DND-41 (cell line): ENCODE results near the gene NOX5.

Experiments
- ATAC-seq: fragments of 200-7000 bp; cut with Tn5 transposase; 3 replicates; pipeline ENCODE4 v1.9.1; 2021; ENCODE audit warnings: low read depth; ENCODE audit not compliant: insufficient read depth
- DNase-seq: peaks from one replicate; pipeline ENCODE4 v3.0.0-alpha.2; 2020
- H2AFZ ChIP-seq: 2 replicates; pipeline ENCODE4 v1.6.0; 2012; ENCODE audit warnings: low read depth, low read length
- H3K27ac ChIP-seq: 2 replicates; pipeline ENCODE4 v1.5.1; 2012; ENCODE audit warnings: low read length, inconsistent platforms
- H3K27me3 ChIP-seq: fragments of 200-600 bp; sonication (generic); 2 replicates; pipeline ENCODE4 v1.6.0; 2012; ENCODE audit warnings: low read length, mild to moderate bottlenecking, inconsistent platforms; ENCODE audit not compliant: insufficient read depth, poor library complexity
- H3K36me3 ChIP-seq: 2 replicates; pipeline ENCODE4 v1.5.1; 2012; ENCODE audit warnings: low read length, inconsistent platforms; ENCODE audit not compliant: insufficient read depth
- H3K4me1 ChIP-seq: 2 replicates; pipeline ENCODE4 v1.5.1; 2012; ENCODE audit warnings: mild to moderate bottlenecking, low read length; ENCODE audit not compliant: insufficient read depth
- H3K4me2 ChIP-seq: 2 replicates; pipeline ENCODE4 v1.6.0; 2012; ENCODE audit warnings: mild to moderate bottlenecking, moderate library complexity, low read length, inconsistent platforms; ENCODE audit not compliant: insufficient read depth
- H3K4me3 ChIP-seq, 2 experiments: fragments of 200-600 bp in 1 of 2; shearing (Covaris generic) in 1 of 2; 2 replicates each; pipeline ENCODE4 v1.5.1; 2012 to 2016; ENCODE audit warnings: inconsistent platforms in 2 of 2, low read length in 2 of 2, mild to moderate bottlenecking in 2 of 2, low read depth in 1 of 2, moderate library complexity in 1 of 2
- H3K79me2 ChIP-seq: 2 replicates; pipeline ENCODE4 v1.6.0; 2012; ENCODE audit warnings: low read length, inconsistent platforms; ENCODE audit not compliant: insufficient read depth
- H3K9ac ChIP-seq: 2 replicates; pipeline ENCODE4 v1.6.0; 2012; ENCODE audit warnings: low read depth, mild to moderate bottlenecking, inconsistent platforms, low read length, moderate library complexity
- H3K9me3 ChIP-seq: 2 replicates; pipeline ENCODE4 v1.5.1; 2012; ENCODE audit warnings: low read length, moderate library complexity, mild to moderate bottlenecking, inconsistent platforms; ENCODE audit not compliant: insufficient read depth, severe bottlenecking
- H4K20me1 ChIP-seq: 2 replicates; pipeline ENCODE4 v1.6.0; 2012; ENCODE audit warnings: low read length; ENCODE audit not compliant: insufficient read depth
- EZH2 ChIP-seq: IDR thresholded peaks from 3 replicates; pipeline ENCODE4 v1.6.1; 2012; ENCODE audit warnings: borderline replicate concordance, low read depth, mild to moderate bottlenecking, moderate library complexity, low read length, inconsistent platforms; ENCODE audit not compliant: severe bottlenecking
- TF ChIP-seq, protein P1 (sequence below): IDR thresholded peaks from 2 replicates; pipeline ENCODE4 v1.5.1; 2012; ENCODE audit warnings: borderline replicate concordance, low read length, moderate library complexity, mild to moderate bottlenecking; ENCODE audit not compliant: poor library complexity, severe bottlenecking; ENCODE audit errors: extremely low read depth

The NOX5 gene

GRCh38 chr15:69104050-69104750 is 89.7 kb downstream of the NOX5 start:
- Histone ChIP-seq H3K36me3 (no peaks in the 10 kb centered on the region), H2AFZ (no peak overlapping the region), H3K4me1 (no peaks in the 10 kb centered on the region), H3K9me3 (no peaks in the 10 kb centered on the region), H3K4me3 (no peak overlapping the region), H3K9ac (no peak overlapping the region), H4K20me1 (no peaks in the 10 kb centered on the region), H3K4me2 (no peak overlapping the region), H3K79me2 (no peaks in the 10 kb centered on the region), H3K27me3 (peaks cover 2% of the 10 kb centered on the region), H3K27ac (no peak overlapping the region)
- ATAC-seq = no peak
- DNase-seq = no peak
- TF ChIP-seq EZH2 = no peak
- TF ChIP-seq, protein P1, sequence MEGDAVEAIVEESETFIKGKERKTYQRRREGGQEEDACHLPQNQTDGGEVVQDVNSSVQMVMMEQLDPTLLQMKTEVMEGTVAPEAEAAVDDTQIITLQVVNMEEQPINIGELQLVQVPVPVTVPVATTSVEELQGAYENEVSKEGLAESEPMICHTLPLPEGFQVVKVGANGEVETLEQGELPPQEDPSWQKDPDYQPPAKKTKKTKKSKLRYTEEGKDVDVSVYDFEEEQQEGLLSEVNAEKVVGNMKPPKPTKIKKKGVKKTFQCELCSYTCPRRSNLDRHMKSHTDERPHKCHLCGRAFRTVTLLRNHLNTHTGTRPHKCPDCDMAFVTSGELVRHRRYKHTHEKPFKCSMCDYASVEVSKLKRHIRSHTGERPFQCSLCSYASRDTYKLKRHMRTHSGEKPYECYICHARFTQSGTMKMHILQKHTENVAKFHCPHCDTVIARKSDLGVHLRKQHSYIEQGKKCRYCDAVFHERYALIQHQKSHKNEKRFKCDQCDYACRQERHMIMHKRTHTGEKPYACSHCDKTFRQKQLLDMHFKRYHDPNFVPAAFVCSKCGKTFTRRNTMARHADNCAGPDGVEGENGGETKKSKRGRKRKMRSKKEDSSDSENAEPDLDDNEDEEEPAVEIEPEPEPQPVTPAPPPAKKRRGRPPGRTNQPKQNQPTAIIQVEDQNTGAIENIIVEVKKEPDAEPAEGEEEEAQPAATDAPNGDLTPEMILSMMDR = no peak

DNA sequence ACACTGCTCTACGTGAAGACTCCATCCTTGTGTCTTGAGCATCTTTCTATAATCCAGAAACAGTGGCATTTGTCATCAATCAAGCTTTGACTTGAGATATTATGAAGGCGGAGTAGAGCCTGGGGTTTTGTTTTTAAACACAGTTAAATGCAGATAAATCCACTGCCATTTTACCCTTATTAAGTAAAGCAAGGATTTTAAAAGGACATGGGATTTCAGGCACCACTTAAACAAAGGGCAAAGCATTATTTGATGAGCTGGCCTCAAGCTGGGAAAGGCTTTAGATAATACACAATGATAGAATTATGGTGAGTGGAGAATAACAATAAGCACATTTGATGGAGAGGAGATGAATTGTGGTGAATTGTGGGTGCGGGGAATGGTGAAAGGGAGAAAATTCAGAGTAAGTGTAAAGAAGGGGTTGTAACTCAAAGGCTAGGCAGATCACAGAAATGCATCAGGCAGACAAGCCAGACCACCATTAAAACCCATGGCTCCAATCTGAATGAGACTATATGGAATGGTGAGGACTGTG is 91.0 kb downstream of the NOX5 start:
- Histone ChIP-seq H3K4me1 (no peaks in the 10 kb centered on the region), H3K27me3 (peaks cover 2% of the 10 kb centered on the region), H4K20me1 (no peaks in the 10 kb centered on the region), H3K4me2 (no peak overlapping the region), H3K36me3 (no peaks in the 10 kb centered on the region), H3K9me3 (no peaks in the 10 kb centered on the region), H2AFZ (no peak overlapping the region), H3K9ac (no peak overlapping the region), H3K27ac (no peak overlapping the region), H3K4me3 (no peak overlapping the region), H3K79me2 (no peaks in the 10 kb centered on the region)
- TF ChIP-seq, protein P1 = no peak
- TF ChIP-seq EZH2 = no peak
- ATAC-seq (no peak), DNase-seq (no peak)

DNA sequence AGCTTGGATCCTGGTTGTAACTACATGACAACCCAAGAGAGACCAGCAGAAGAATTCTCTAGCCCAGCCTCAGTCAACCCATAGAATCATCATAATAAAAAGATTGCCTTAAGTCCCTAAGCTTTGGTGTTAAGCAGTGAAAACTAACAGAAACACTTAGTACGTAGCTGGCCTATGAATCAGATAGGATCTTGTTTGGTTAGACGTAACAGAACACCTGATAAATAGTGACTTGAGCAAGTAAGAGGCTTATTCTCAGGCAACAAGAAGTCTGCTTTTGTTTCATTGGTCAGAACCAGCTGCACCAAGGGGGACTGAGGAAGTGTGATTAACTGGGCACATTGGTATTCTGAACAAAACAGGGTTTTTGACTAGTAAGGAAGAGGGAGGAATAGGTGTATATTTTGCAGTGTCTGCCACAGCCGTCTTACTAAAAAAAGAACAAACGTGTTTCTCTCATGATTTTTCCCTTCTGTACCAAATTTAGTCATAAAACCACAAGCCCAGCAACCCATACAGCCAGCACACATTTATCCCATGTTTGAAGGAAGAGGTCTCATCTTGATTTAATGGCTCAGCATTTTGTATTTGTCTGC is 92.6 kb downstream of the NOX5 start:
- ATAC-seq = no peak
- H3K4me1 ChIP-seq = no peaks in the 10 kb centered on the region
- H3K27me3 ChIP-seq = peaks cover 2% of the 10 kb centered on the region
- no peak overlapping the region for H2AFZ ChIP-seq
- no peak overlapping the region for H3K9ac ChIP-seq
- no peaks in the 10 kb centered on the region for H3K36me3 ChIP-seq
- H3K9me3 ChIP-seq = no peaks in the 10 kb centered on the region
- no peaks in the 10 kb centered on the region for H4K20me1 ChIP-seq
- H3K79me2 ChIP-seq = no peaks in the 10 kb centered on the region
- no peak for TF ChIP-seq EZH2
- TF ChIP-seq, protein P1 = no peak
- no peak for DNase-seq
- no peak overlapping the region for H3K4me3 ChIP-seq
- H3K27ac ChIP-seq = no peak overlapping the region
- H3K4me2 ChIP-seq = no peak overlapping the region
